A204.1 (cell line): ENCODE results near the gene SLC26A8.

Source experiments
- FAIRE-seq: peaks from 2 replicates; lab custom pipeline; 2012; peaks lifted over from hg19 to GRCh38; lab: Jason Lieb, UNC

SLC26A8 gene, protein sequence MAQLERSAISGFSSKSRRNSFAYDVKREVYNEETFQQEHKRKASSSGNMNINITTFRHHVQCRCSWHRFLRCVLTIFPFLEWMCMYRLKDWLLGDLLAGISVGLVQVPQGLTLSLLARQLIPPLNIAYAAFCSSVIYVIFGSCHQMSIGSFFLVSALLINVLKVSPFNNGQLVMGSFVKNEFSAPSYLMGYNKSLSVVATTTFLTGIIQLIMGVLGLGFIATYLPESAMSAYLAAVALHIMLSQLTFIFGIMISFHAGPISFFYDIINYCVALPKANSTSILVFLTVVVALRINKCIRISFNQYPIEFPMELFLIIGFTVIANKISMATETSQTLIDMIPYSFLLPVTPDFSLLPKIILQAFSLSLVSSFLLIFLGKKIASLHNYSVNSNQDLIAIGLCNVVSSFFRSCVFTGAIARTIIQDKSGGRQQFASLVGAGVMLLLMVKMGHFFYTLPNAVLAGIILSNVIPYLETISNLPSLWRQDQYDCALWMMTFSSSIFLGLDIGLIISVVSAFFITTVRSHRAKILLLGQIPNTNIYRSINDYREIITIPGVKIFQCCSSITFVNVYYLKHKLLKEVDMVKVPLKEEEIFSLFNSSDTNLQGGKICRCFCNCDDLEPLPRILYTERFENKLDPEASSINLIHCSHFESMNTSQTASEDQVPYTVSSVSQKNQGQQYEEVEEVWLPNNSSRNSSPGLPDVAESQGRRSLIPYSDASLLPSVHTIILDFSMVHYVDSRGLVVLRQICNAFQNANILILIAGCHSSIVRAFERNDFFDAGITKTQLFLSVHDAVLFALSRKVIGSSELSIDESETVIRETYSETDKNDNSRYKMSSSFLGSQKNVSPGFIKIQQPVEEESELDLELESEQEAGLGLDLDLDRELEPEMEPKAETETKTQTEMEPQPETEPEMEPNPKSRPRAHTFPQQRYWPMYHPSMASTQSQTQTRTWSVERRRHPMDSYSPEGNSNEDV

DNA sequence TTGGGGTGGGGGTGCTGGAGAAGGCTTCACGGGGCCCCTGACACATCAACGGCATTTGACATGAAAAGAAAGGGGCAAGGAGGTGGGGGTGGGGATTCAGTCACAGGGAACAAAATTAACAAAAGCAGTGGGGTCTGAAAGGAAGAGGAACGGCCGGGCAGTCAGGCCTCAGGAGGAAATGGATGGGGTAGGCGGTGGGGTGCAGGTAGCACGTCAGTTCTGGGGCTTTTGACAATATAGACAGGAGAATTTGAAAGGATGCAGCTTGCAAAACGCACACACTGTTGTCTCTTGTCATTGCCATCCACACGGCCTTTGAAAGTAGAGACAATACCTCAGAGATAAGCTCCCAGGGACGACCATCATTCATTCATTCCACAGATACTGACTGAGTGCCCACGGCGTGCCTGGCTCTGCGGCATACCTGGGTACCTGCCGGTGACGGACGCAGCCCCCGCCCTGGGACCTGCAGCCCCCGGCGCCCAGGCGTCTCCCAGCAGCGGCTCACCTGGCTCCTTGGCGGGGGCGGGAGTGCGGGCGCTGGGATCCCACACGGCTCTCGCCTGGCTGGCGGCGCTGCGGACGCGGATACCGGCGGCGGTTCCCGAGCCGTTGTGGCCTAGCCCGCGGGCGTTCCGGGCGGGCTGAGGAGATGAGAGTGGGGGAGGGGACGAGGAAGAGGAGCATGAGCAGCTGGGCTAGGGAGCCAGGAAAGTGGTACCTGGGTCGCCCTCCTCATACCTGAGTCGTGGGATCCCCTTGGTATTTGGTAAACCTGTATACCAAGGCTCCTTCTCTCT is at the start of gene SLC26A8:
Gene SLC26A8, minus strand, starts transcription at position 646 of the 800 bp plus-strand sequence. CDS start 4,934 bp downstream, outside the sequence.
- FAIRE-seq = no peak

DNA sequence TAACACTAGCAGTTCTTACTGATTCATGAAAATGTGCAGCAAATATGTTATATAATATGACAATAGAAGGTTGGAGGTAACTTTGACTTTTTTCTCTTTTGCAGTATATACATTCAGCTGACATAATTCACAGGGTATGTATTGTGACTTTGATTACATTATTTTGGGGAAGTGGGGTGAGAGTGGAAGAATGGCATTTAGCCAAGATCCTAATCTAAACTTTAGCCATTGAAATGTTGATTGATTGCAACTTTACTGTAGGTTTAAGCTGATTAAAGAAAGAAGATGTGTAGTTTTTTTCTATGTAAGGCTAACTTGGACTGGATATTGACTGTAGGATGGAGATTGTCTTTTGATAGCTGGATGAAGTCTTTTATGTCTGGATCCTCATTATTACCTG is 49.1 kb upstream of the SLC26A8 start:
- FAIRE-seq = no peak

DNA sequence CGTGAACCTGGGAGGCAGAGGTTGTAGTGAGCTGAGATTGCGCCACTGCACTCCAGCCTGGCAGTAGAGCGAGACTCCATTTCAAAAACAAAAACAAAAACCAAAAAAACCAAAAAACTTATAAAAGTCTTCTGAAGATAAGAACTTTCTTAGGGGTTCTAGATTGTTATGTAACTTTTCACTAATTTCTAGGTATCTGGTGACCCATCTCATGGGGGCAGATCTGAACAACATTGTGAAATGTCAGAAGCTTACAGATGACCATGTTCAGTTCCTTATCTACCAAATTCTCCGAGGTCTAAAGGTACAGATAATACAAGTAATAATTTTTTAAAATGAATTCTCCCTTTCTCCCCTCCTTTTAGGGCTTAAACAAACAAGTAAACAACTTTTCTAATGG is 48.2 kb upstream of the SLC26A8 start:
- no peak for FAIRE-seq

DNA sequence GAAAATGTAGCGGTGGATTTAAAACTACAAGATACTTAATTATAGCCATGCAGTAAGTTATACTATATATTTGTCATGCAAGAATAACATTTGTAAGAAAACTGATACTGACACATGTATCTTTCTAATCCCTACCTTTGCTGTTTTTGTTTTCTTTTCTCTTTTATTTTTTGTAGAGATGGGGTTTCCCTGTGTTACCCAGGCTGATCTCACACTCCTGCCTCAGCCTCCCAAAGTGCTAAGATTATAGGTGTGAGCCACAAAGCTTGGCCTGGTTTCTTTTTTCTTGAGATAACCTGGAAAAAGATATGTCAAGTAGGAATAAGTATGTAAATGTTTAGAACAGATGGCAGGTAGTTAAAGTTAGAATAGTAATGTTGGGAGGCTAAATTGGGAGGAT is 47.3 kb upstream of the SLC26A8 start:
- no peak for FAIRE-seq

DNA sequence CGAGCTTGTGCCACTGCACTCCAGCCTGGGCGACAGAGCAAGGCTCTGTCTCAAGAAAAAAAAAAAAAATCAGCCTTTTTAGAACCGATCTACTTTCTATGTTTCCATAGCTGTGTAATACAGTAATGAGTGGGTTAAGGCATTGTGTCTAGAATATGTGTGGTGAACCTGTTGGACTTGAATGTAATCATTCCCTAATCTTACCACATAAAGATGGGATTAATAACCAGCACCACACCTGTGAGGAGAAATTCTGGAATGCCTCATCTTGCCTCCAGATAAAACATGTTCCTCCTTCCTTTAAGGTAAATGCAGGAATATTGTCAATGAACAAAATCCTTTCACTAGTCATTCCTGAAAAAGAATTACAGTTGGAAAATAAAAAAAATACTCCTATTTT is 46.8 kb upstream of the SLC26A8 start:
- FAIRE-seq = no peak

DNA sequence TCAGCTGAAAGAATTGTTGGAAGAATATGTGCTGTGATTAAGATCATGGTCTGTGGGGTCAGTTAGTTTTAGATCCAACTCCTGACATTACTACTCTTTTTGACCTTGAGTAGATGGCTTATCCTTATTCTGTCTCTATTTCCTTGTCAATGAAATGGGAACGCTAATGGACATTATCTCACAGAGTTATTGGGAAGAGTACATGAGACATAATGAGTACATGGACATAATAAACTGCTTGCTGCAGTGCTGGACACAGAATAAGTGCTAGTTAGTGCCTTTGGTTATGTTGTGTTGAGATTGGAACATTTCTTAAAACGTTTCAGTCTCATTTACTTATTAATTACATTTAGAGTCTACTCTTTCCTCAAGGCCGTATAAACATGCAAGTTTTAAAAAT is 45.8 kb upstream of the SLC26A8 start:
- FAIRE-seq = no peak

DNA sequence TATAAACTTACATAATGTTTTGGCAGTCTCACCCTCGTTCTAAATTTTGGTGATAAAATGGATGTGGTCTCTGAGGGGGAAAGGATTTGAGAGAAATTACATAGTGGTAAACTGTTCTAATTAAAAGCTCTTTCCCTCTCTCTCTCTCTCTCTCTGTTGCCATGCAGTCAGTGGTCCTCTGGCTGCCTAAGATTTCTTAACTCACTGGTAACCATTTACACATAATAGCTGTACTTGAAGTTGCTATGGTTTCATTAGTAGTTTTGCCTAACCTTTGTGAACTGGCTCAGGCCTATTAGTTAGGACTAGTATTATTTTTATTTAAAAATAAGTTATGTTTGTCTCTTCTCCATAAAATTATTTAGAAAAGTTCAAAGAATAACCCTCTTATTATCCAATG is 45.1 kb upstream of the SLC26A8 start:
- no peak for FAIRE-seq

DNA sequence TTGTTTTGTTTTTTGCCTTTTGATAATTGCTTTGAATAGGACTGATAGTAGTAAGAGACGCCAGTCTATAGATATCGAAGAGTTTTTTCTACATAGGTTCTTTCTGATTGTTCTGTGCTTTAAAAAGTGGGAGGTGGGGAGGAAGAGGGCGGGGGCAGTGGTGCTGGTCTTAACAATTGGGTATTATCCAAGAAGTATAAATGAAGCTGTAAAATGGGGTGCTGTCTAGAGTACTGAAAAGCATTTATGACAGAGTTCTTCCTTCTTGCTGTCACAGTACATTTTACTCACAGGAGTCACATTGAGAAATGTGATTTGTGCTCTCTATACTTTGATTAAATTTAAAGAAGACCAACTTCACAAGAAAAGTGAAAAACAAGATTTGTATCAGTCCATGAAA is 44.1 kb upstream of the SLC26A8 start:
- FAIRE-seq = no peak

DNA sequence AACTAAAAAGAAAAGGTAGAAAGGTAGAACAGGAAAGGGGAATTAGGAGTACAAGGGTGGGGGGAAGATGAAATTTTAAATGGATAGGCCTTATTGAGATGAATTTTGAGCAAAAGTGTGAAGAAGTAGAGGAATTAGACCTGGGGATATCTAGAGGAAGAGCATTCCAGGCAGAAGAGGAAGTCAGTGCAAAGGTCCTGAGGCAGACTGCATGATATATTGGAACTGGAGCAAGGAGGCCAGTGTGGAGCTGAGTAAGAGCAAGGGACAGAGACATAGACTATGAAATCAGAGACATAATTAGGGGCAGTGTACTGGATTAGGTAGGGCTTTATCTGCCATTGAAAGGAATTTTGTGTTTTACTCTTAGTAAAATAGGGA is 43.6 kb upstream of the SLC26A8 start:
- no peak for FAIRE-seq

DNA sequence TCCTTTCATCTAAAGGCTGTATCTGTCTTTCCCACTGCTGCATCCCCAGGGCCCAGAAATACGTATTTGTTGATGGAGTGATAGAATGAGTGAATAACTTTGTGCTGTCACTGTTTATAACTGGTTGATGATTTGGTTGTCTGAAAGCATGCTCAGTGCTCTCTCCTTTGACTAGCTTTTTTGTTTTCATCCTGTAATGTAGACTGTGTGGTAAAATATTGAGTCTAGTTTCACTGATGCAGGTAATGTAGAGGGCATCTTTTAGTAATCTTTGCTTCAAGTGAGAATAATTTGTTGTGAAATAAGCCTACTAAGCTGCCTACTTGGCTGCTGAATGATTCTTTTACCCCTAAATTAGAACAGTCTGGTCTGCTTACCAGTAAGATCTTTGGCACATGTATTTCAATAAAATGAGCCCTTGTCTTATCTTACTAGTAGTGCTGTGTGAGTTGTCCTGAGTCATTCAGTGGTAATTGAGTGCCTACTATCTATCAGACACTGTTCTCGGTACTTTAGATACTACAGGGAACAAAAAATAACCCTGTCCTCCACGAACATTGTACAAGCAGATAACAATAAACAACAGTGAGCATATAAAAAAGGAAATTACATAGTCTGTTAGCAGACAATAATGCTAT is 43.1 kb upstream of the SLC26A8 start:
- FAIRE-seq = no peak

DNA sequence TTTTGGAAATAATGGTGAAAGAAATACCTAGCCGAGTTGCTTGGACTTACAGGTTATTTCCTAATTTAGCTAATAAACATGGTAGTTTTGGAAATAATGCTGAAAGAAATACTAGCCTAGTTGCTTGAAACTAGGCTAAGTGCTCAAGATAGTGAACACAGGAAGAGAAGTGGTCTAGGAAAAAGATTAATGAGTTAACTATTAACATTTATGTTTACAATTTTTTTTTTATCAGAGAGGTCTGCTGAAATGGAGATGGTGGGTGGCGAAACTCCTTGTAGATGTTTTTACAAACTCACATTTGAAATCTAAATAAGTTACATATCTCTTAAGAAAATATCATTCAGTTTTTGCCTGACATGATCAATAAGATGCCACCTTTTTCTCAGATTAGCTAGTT is 42.4 kb upstream of the SLC26A8 start:
- no peak for FAIRE-seq

DNA sequence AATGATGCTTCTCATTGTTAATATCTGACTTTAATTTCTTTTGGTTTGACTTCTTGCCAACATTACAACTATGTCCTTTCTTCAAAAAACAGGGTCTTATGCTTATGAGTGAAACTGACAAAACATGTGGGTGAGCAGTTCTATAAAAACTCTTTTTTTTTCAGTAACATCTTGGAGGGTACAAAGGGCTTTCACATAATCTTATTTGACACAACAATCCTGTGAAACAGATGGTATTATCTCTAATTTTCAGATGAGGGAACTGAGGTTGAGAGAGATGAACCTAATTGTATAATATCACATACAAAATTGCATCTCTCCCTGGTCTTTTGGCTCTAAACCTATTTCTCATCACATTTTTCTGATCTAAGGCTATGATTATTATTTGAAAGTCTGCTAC is 41.5 kb upstream of the SLC26A8 start:
- no peak for FAIRE-seq

DNA sequence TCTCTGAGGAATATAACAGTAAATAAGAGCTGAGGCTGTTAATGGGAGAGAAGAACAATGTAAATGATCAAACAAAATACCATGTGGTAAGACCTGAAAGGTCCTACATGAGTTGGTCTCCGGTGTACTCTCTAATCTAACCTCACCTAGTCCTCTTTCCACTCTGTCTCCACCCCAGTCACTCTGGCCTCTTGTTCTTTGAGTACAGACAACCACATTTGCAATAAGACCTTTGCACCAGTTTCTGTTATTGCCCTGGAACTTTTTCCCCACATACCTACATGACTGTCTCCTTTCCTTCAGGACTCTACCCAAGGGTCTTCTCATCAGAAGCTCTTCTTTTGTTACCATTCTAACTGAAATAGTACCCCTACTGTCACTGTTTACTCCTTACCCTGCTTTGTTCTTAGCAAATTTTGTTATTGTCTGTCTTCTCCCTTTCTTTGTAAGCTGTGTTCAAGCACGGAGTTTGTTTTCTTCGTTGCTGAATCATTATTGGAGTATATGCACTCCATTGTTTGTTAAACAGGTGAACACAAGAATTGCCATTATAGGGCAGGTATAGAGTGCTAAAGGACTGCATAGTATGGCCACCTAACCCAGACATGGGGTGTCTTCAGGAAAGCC is 40.4 kb upstream of the SLC26A8 start:
- no peak for FAIRE-seq

DNA sequence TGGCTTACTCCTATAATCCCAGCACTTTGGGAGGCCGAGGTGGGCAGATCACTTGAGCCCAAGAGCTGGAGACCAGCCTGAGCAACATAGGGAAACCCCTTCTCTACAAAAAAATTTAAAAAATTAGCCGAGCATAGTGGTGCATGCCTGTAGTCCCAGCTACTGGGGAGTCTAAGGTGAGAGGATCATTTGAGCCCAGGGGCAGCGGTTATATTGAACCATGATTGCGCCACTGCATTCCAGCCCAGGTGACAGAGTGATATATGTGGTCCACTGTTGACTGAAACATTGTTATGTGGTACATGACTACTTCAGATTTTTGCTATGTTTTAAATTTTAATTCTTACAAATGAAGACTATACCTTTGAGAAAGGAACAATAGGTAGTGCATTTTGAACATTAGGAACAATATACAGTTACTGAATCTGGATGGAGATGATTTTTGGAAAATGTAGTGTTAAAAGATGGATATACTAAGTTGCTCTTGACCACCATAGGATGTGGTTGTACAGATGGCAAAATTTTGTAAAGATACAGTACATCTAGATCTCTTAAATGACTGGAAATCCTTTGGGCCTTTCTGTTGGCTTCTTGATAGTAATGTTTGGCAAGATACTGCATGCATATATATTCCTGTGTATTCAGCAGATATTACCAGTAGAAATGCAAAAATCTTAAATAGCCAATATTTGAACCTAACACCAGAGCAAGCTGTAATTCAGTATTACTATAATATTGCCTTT is 39.0 kb upstream of the SLC26A8 start:
- FAIRE-seq = no peak

DNA sequence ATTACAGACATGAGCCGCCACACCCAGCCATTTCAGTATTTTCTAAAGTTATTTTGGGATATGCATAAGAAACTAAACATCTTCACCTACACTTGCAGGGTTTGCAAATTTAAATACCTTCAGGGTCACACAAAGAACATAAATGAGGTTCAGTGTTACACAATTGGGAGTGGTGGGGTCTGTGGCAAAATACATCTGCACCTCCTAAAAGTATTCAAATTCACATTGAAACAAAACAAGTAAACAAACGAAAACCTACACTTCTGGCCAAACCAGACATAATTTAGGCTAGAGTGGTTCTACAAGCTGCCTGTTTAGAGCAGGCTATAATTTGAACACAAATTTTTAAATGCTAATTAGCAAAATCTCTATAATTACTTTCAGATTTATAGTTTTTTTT is 37.8 kb upstream of the SLC26A8 start:
- no peak for FAIRE-seq

DNA sequence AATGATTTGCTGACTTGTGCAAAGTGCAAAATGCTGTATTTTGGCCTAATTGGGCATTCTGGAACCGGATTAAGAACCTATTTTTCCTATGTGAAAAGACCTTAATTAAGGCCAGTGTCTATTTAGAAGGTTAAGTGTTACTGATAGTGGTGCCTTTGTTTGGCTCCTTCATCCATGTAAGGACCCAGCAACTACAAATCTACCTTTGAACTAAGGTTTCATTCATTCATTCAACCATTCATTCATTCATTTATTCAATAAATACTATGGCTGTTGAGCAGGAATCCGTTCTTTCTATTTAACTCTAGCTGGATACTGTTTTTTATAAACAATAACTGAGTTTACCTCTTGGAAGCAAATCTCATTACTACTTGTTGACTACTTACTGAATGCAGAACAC is 36.8 kb upstream of the SLC26A8 start:
- FAIRE-seq = no peak

DNA sequence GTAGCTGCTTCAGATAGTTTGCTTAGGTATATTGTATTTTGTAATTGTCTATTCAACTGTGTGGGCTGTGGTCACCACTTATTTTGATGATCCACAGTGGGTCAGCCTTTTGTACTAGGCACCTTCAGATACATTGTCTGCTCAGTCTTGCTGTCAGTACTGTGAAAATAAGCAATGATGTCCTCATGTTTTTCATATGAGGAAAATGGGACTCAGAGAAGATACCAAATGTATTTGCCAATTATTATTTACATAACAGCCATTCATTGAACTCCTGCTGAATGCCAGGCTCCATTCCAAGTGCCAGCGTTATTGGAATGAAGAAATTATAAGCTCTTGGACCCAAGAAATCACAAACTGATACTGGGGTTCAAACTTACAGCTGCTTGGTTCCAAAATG is 31.7 kb upstream of the SLC26A8 start:
- FAIRE-seq = no peak

DNA sequence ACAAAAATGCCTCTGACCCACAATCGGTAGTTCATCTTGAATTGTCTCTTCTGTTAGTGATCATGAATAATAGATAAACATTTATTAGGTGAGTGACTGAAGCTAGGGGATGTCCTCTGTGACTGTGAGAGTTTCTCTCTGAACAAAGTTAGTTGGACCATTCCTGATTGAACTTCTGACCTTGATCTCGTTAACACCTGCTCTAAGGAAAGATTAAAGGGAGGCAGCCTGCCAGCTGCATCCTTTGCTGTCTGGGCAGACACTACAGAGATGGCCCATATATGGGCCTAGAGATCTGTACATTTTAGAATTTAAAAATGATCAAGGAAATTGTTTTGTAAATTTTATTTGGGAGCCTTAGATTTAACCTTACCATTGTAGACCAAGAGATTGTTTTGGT is 30.5 kb upstream of the SLC26A8 start:
- no peak for FAIRE-seq

DNA sequence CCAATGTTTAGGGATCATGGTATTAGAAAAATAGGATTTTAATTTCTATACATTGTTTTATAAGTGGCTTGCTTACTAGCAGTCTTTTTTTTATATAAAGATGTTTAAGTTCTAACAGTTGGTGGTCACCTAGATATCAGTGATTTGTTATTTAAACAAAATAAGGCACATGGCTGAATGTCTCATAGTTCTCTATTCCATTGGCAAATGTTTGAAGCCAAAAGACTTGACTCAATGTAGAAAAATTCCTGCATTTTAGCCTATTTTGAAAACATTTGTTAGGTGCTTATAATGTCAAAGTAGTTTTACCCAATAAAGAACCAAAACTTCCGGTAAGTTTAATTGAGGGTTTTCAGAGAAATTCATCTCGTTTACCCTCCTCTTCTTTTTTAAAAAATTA is 30.0 kb upstream of the SLC26A8 start:
- no peak for FAIRE-seq

DNA sequence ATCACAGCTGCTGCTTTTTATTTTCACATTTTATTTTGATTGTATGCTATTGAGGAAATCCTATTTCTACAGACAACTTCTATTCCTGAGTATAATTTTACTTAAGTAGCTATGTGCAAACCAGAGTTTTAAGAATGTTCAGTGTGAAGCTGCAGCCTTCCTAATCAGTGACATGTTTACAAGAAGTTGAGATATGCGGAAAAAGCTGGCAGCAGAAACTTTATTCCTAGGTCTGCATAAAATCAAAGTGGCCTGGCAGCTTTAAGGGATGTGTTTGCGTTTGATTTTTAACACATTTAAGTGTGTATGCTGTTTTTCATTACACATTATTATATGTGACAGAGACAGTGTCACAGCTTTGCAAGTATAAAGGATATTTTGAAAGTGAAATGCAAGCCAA is 29.4 kb upstream of the SLC26A8 start:
- FAIRE-seq = no peak

DNA sequence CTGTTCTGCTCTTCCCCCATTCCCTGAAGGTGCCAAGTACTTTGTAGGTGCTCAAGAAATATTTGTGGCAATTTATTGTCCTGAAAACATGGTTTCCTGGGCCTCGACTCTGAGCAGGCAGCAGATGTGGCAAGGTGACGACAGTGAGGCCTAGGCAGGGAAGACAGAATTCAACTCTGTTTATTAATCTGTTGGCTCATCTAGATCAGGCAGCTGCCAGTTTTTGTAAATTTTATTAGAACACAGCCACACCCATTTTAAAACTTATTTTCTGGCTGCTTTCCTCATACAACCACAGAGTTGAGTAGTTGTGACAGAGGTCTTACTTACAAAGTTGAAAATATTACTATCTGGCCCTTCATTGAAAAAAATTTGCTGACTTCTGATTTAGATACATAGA is 27.7 kb upstream of the SLC26A8 start:
- FAIRE-seq = no peak
